B cell (primary cell): ENCODE results near the gene PMP22.

ENCODE experiments used
- CTCF ChIP-seq: fragments of 200-600 bp; IDR thresholded peaks from one replicate; pipeline ENCODE4 v1.8.0; 2022; ENCODE audit warnings: antibody characterized with exemption, mild to moderate bottlenecking
- EZH2 ChIP-seq: IDR thresholded peaks from 2 replicates; pipeline ENCODE4 v1.6.1; 2012; ENCODE audit warnings: borderline replicate concordance, low read depth, mild to moderate bottlenecking, moderate library complexity, low read length; ENCODE audit not compliant: insufficient read depth, poor library complexity, severe bottlenecking

GRCh38 chr17:15181816-15182215, 83.3 kb downstream of the PMP22 start:
- TF ChIP-seq CTCF (no peak), EZH2 (no peak)
